ENCODE measurements around the gene DGAT2. TPM values are rescaled to one million over a fixed set of nuclear protein-coding genes. Genes with fewer than 3 reads are reported as not detected.
A peak's percentile ranks its signal among the peaks of the same experiment; 100 is the strongest.

The DGAT2 gene
- total RNA-seq, 2 donors from 2014 or later, result 6.0 to 14.2 TPM

DNA sequence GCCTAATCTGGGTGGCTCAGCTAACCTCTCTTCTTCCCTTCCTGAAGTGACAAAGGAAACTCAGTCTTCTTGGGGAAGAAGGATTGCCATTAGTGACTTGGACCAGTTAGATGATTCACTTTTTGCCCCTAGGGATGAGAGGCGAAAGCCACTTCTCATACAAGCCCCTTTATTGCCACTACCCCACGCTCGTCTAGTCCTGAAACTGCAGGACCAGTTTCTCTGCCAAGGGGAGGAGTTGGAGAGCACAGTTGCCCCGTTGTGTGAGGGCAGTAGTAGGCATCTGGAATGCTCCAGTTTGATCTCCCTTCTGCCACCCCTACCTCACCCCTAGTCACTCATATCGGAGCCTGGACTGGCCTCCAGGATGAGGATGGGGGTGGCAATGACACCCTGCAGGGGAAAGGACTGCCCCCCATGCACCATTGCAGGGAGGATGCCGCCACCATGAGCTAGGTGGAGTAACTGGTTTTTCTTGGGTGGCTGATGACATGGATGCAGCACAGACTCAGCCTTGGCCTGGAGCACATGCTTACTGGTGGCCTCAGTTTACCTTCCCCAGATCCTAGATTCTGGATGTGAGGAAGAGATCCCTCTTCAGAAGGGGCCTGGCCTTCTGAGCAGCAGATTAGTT, 32.3 kb downstream of the DGAT2 start:
- Mint-ChIP-seq H3K4me3 (no peak overlapping the region), H3K27me3 (ENCODE audit: insufficient read depth) (no peaks in the 10 kb centered on the region), H3K27ac (no peak overlapping the region), H3K9me3 (no peaks in the 10 kb centered on the region), H3K4me1 (peaks cover 4% of the 10 kb centered on the region), H3K36me3 (ENCODE audit: low read depth) (peaks cover 7% of the 10 kb centered on the region)
- no peaks in the 10 kb centered on the region for H3K36me3 ChIP-seq (ENCODE audit: control insufficient read depth, insufficient read depth, low read length)
- no peak for DNase-seq
- no peaks in the 10 kb centered on the region for H3K27me3 ChIP-seq (ENCODE audit: control insufficient read depth, insufficient read depth, low read length, poor library complexity, severe bottlenecking)
- no peaks in the 10 kb centered on the region for H3K9me3 ChIP-seq (ENCODE audit: control insufficient read depth, low read length)
- no peak overlapping the region for H3K4me3 ChIP-seq (ENCODE audit: low read length)
- 92 to 94% methylated on average over 2 to 6 of the region's 6 CpGs for WGBS, 2 experiments (ENCODE audit: insufficient coverage in 1 of 2, insufficient read length in 1 of 2)
- H3K9ac ChIP-seq (ENCODE audit: extremely low read depth, low read length, poor library complexity, severe bottlenecking), result no peak overlapping the region
- TF ChIP-seq, protein P1, sequence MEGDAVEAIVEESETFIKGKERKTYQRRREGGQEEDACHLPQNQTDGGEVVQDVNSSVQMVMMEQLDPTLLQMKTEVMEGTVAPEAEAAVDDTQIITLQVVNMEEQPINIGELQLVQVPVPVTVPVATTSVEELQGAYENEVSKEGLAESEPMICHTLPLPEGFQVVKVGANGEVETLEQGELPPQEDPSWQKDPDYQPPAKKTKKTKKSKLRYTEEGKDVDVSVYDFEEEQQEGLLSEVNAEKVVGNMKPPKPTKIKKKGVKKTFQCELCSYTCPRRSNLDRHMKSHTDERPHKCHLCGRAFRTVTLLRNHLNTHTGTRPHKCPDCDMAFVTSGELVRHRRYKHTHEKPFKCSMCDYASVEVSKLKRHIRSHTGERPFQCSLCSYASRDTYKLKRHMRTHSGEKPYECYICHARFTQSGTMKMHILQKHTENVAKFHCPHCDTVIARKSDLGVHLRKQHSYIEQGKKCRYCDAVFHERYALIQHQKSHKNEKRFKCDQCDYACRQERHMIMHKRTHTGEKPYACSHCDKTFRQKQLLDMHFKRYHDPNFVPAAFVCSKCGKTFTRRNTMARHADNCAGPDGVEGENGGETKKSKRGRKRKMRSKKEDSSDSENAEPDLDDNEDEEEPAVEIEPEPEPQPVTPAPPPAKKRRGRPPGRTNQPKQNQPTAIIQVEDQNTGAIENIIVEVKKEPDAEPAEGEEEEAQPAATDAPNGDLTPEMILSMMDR (conservative IDR thresholded peaks at IDR 0.05), result no peak
- no peak overlapping the region for H3K27ac ChIP-seq (ENCODE audit: low read depth, low read length)
- no peaks in the 10 kb centered on the region for H3K4me1 ChIP-seq (ENCODE audit: control insufficient read depth, insufficient read depth, low read length)

GRCh38 chr11:75801362-75802020, 32.9 kb downstream of the DGAT2 start:
- Mint-ChIP-seq H3K27me3 (ENCODE audit: insufficient read depth) (no peaks in the 10 kb centered on the region), H3K4me1 (peaks cover 4% of the 10 kb centered on the region), H3K36me3 (ENCODE audit: low read depth) (peaks cover 7% of the 10 kb centered on the region), H3K4me3 (no peak overlapping the region), H3K27ac (no peak overlapping the region), H3K9me3 (no peaks in the 10 kb centered on the region)
- Histone ChIP-seq H3K9me3 (ENCODE audit: control insufficient read depth, low read length) (no peaks in the 10 kb centered on the region), H3K27me3 (ENCODE audit: control insufficient read depth, insufficient read depth, low read length, poor library complexity, severe bottlenecking) (no peaks in the 10 kb centered on the region), H3K4me1 (ENCODE audit: control insufficient read depth, insufficient read depth, low read length) (no peaks in the 10 kb centered on the region), H3K9ac (ENCODE audit: extremely low read depth, low read length, poor library complexity, severe bottlenecking) (no peak overlapping the region), H3K36me3 (ENCODE audit: control insufficient read depth, insufficient read depth, low read length) (no peaks in the 10 kb centered on the region), H3K27ac (ENCODE audit: low read depth, low read length) (no peak overlapping the region), H3K4me3 (ENCODE audit: low read length) (no peak overlapping the region)
- peak; percentile 21 for DNase-seq
- TF ChIP-seq, protein P1 (conservative IDR thresholded peaks at IDR 0.05), result no peak
- WGBS, 2 experiments (ENCODE audit: insufficient coverage in 1 of 2, insufficient read length in 1 of 2), result 89 to 94% methylated on average over 9 of the region's 9 CpGs

- Histone ChIP-seq H3K9ac (ENCODE audit: extremely low read depth, low read length, poor library complexity, severe bottlenecking) (no peak overlapping the region), H3K4me1 (ENCODE audit: control insufficient read depth, insufficient read depth, low read length) (no peaks in the 10 kb centered on the region), H3K27me3 (ENCODE audit: control insufficient read depth, insufficient read depth, low read length, poor library complexity, severe bottlenecking) (no peaks in the 10 kb centered on the region), H3K36me3 (ENCODE audit: control insufficient read depth, insufficient read depth, low read length) (no peaks in the 10 kb centered on the region), H3K27ac (ENCODE audit: low read depth, low read length) (no peak overlapping the region), H3K4me3 (ENCODE audit: low read length) (no peak overlapping the region), H3K9me3 (ENCODE audit: control insufficient read depth, low read length) (no peaks in the 10 kb centered on the region)
- no peaks in the 10 kb centered on the region for H3K9me3 Mint-ChIP-seq
- peaks cover 4% of the 10 kb centered on the region for H3K4me1 Mint-ChIP-seq
- peaks cover 3% of the 10 kb centered on the region for H3K36me3 Mint-ChIP-seq (ENCODE audit: low read depth)
- no peak overlapping the region for H3K27ac Mint-ChIP-seq
- H3K4me3 Mint-ChIP-seq, result no peak overlapping the region
- 90 to 96% methylated on average over 8 to 12 of the region's 12 CpGs for WGBS, 2 experiments (ENCODE audit: insufficient coverage in 1 of 2, insufficient read length in 1 of 2)
- peaks cover 2% of the 10 kb centered on the region for H3K27me3 Mint-ChIP-seq (ENCODE audit: insufficient read depth)
- no peak for DNase-seq
- TF ChIP-seq, protein P1 (conservative IDR thresholded peaks at IDR 0.05), result no peak
Observed at GRCh38 chr11:75802021-75802912, 33.7 kb downstream of the DGAT2 start.

Measured in endodermal cell (in vitro differentiated cells).